ENCODE results near the gene INPP5K. TPM values are rescaled to one million over a fixed set of nuclear protein-coding genes. Genes with fewer than 3 reads are reported as not detected.

INPP5K gene
- total RNA-seq, 1 experiment from 2014 or later = 26.2 TPM

- H3K9me3 ChIP-seq (ENCODE audit: low read depth, low read length, poor library complexity, severe bottlenecking) = no peaks in the 10 kb centered on the region
- intact Hi-C loops (cut with micrococcal nuclease; ENCODE audit: unreplicated experiment) = no loop called here
- no peak for TF ChIP-seq EZH2 (IDR thresholded peaks at IDR 0.05; ENCODE audit: borderline replicate concordance, low read depth, low read length, poor library complexity, severe bottlenecking)
- no peak for TF ChIP-seq CTCF (conservative IDR thresholded peaks at IDR 0.05; ENCODE audit: low read depth, low read length)
- H3K4me1 ChIP-seq (ENCODE audit: insufficient read depth, low read length, poor library complexity, severe bottlenecking) = peaks cover 4% of the 10 kb centered on the region
- no peak overlapping the region for H3K4me3 ChIP-seq (ENCODE audit: low read depth, low read length, poor library complexity, severe bottlenecking)
- ChIA-PET POLR2A (ENCODE audit: low non-redundant PET) (interaction anchor here (0.5 kb wide), 1 partner anchor 9 kb away, joined by 3 read pairs; no protein-coding TSS in a partner anchor), CTCF (no interaction called here)
- DNase-seq (ENCODE audit: low spot score) = no peak
- H3K27me3 ChIP-seq (replicated peaks; ENCODE audit: insufficient read depth, low read depth, low read length, poor library complexity) = no peaks in the 10 kb centered on the region
- no TSS peak for BruUV-seq (replicated peaks)
- no peak overlapping the region for H3K27ac ChIP-seq (ENCODE audit: low read depth, low read length, poor library complexity, severe bottlenecking)
- no peaks in the 10 kb centered on the region for H3K36me3 ChIP-seq (ENCODE audit: insufficient read depth, low read length, poor library complexity, severe bottlenecking)
Observed at GRCh38 chr17:1495265-1495989, 21.0 kb downstream of the INPP5K start.

GRCh38 chr17:1494736-1495253, 21.6 kb downstream of the INPP5K start:
- no peak for DNase-seq (ENCODE audit: low spot score)
- Histone ChIP-seq H3K9me3 (ENCODE audit: low read depth, low read length, poor library complexity, severe bottlenecking) (no peaks in the 10 kb centered on the region), H3K27ac (ENCODE audit: low read depth, low read length, poor library complexity, severe bottlenecking) (no peak overlapping the region), H3K4me3 (ENCODE audit: low read depth, low read length, poor library complexity, severe bottlenecking) (no peak overlapping the region), H3K27me3 (replicated peaks; ENCODE audit: insufficient read depth, low read depth, low read length, poor library complexity) (no peaks in the 10 kb centered on the region), H3K4me1 (ENCODE audit: insufficient read depth, low read length, poor library complexity, severe bottlenecking) (peaks cover 4% of the 10 kb centered on the region), H3K36me3 (ENCODE audit: insufficient read depth, low read length, poor library complexity, severe bottlenecking) (no peaks in the 10 kb centered on the region)
- POLR2A ChIA-PET (ENCODE audit: low non-redundant PET) = no interaction called here
- no TSS peak for BruUV-seq (replicated peaks)
- TF ChIP-seq CTCF (conservative IDR thresholded peaks at IDR 0.05; ENCODE audit: low read depth, low read length) = no peak
- TF ChIP-seq EZH2 (IDR thresholded peaks at IDR 0.05; ENCODE audit: borderline replicate concordance, low read depth, low read length, poor library complexity, severe bottlenecking) = no peak
- intact Hi-C loops (cut with micrococcal nuclease; ENCODE audit: unreplicated experiment) = no loop called here
- CTCF ChIA-PET = no interaction called here

GRCh38 chr17:1494203-1494602, 22.2 kb downstream of the INPP5K start:
- ChIA-PET CTCF (no interaction called here), POLR2A (ENCODE audit: low non-redundant PET) (no interaction called here)
- intact Hi-C loops (cut with micrococcal nuclease; ENCODE audit: unreplicated experiment) = no loop called here

More at GRCh38 chr17:1494203-1494602, 22.2 kb downstream of the INPP5K start:
- no peak overlapping the region for H3K27ac ChIP-seq (ENCODE audit: low read depth, low read length, poor library complexity, severe bottlenecking)
- no peak for TF ChIP-seq EZH2 (IDR thresholded peaks at IDR 0.05; ENCODE audit: borderline replicate concordance, low read depth, low read length, poor library complexity, severe bottlenecking)
- no peak for TF ChIP-seq CTCF (conservative IDR thresholded peaks at IDR 0.05; ENCODE audit: low read depth, low read length)
- H3K36me3 ChIP-seq (ENCODE audit: insufficient read depth, low read length, poor library complexity, severe bottlenecking) = no peaks in the 10 kb centered on the region
- DNase-seq (ENCODE audit: low spot score) = no peak
- no peak overlapping the region for H3K4me3 ChIP-seq (ENCODE audit: low read depth, low read length, poor library complexity, severe bottlenecking)
- no TSS peak for BruUV-seq (replicated peaks)
- H3K27me3 ChIP-seq (replicated peaks; ENCODE audit: insufficient read depth, low read depth, low read length, poor library complexity) = no peaks in the 10 kb centered on the region
- peaks cover 4% of the 10 kb centered on the region for H3K4me1 ChIP-seq (ENCODE audit: insufficient read depth, low read length, poor library complexity, severe bottlenecking)
- H3K9me3 ChIP-seq (ENCODE audit: low read depth, low read length, poor library complexity, severe bottlenecking) = no peaks in the 10 kb centered on the region

Measured in A673 (cell line).